ENCODE data around the gene HPS5.

DNA sequence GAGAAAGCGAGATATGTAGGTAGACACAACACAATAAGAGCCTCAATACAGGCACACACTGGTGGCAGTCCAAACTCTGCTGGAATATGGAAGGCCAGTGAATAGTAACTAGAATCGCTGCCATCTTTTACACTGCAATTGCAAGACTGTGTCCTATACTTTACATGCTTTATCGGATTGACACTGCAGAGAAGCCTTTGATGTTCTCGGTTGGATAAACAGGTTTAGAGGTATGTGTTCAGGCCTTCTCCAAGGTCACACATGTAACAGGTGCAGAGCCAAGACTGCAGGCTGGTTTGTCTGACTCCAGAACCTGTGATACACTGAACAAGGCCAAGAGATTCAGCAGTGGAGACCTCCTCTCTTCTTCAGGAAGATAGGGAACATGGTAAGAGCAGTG lies 50.7 kb downstream of the HPS5 start:
- TF ChIP-seq, protein P1, sequence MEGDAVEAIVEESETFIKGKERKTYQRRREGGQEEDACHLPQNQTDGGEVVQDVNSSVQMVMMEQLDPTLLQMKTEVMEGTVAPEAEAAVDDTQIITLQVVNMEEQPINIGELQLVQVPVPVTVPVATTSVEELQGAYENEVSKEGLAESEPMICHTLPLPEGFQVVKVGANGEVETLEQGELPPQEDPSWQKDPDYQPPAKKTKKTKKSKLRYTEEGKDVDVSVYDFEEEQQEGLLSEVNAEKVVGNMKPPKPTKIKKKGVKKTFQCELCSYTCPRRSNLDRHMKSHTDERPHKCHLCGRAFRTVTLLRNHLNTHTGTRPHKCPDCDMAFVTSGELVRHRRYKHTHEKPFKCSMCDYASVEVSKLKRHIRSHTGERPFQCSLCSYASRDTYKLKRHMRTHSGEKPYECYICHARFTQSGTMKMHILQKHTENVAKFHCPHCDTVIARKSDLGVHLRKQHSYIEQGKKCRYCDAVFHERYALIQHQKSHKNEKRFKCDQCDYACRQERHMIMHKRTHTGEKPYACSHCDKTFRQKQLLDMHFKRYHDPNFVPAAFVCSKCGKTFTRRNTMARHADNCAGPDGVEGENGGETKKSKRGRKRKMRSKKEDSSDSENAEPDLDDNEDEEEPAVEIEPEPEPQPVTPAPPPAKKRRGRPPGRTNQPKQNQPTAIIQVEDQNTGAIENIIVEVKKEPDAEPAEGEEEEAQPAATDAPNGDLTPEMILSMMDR (IDR thresholded peaks at IDR 0.05): no peak
- no peak for TF ChIP-seq POLR2A (IDR thresholded peaks at IDR 0.05)

Measured in esophagus squamous epithelium (tissue), 4 donors.